Heart right ventricle (tissue), 16 donors: Measurements from ENCODE around the gene PRKAR2B. TPM values are rescaled to one million over a fixed set of nuclear protein-coding genes. Genes with fewer than 3 reads are reported as not detected.

ENCODE experiments used
- ATAC-seq, 8 donors: fragments of 200-7000 bp; cut with Tn5 transposase; one replicate each; pipeline ENCODE4 v1.9.1; 2020; ENCODE audit warnings: mild to moderate bottlenecking in 8 of 8, moderate library complexity in 8 of 8, moderate number of reproducible peaks in 1 of 8
- DNase-seq, 2 donors: peaks; one replicate each; pipeline ENCODE4 v3.0.0-alpha.2; 2020
- H3K27ac ChIP-seq, 10 donors: fragments of 200-600 bp; sonication (generic) in 2 of 10; one replicate each; pipeline versions ENCODE4 v1.5.0 to v1.8.0; 2020 to 2022; ENCODE audit warnings: mild to moderate bottlenecking in 3 of 10
- H3K27me3 ChIP-seq, 7 donors: fragments of 200-600 bp; one replicate each; pipeline ENCODE4 v1.8.0; 2021 to 2022; ENCODE audit warnings: mild to moderate bottlenecking in 2 of 7
- H3K36me3 ChIP-seq, 9 donors: fragments of 200-600 bp; sonication (generic) in 1 of 9; one replicate each; pipeline versions ENCODE4 v1.5.0 to v1.8.0; 2020 to 2022; ENCODE audit warnings: mild to moderate bottlenecking in 2 of 9
- H3K4me1 ChIP-seq, 9 donors: fragments of 200-600 bp; sonication (generic) in 1 of 9; one replicate each; pipeline versions ENCODE4 v1.5.0 to v1.8.0; 2020 to 2022; ENCODE audit warnings: mild to moderate bottlenecking in 4 of 9
- H3K4me3 ChIP-seq, 10 donors: fragments of 200-600 bp; sonication (generic) in 2 of 10; one replicate each; pipeline versions ENCODE4 v1.5.0 to v1.8.0; 2020 to 2022; ENCODE audit warnings: mild to moderate bottlenecking in 7 of 10, moderate library complexity in 2 of 10
- H3K9me3 ChIP-seq, 11 donors: fragments of 200-600 bp in 10 of 11; sonication (generic) in 2 of 11; one replicate each; pipeline versions ENCODE4 v1.5.0 to v1.8.0; 2013 to 2022; ENCODE audit warnings: mild to moderate bottlenecking in 2 of 11, control low read depth in 1 of 11, moderate library complexity in 1 of 11
- CTCF ChIP-seq, 9 donors: fragments of 200-600 bp; sonication (generic) in 2 of 9; IDR thresholded peaks; one replicate each; pipeline versions ENCODE4 v1.5.0 to v1.8.0; 2021 to 2022; ENCODE audit warnings: antibody characterized with exemption in 9 of 9, mild to moderate bottlenecking in 5 of 9, moderate library complexity in 1 of 9
- WGBS, 2 donors: extraction: QIAGEN DNeasy Blood & Tissue Kit; methylation state at CpG; one replicate each; pipeline ENCODE4 v1.1.7; 2013; ENCODE audit warnings: inconsistent platforms in 1 of 2; 5-methylcytosine and 5-hydroxymethylcytosine counted together
- intact Hi-C, 10 donors: fragments of 100-400 bp; cut with DNase I; formaldehyde crosslinking; loops; one replicate each; pipeline versions ENCODE4 v1.11.1 to v1.14.2; 2022
- polyA plus RNA-seq, 2 donors: library from polyadenylated mRNA; stranded (reverse); fragments of 200-250 nt; gene quantifications; one replicate each; pipeline ENCODE4 v1.2.3, GENCODE V29; 2013
- total RNA-seq, 10 donors: library from RNA; stranded (reverse); fragmentation: NEBNext Ultra II Directional in 3 of 10; extraction: Animal tissue kit (Norgen Biotek cat#: 25700) in 3 of 10; gene quantifications; one replicate each; pipeline versions ENCODE4 v1.2.1 to v1.2.4, GENCODE V29; 2021 to 2023
- donor health status: Arrhythmogenic right ventricular cardiomyopathy.
- donor health status: ischemic (EF 13 %, LVEDD 7.1; RV severe dilation, severe dysfunction).
- donor health status: healthy with polysubstance abuse.
- donor health status: DM: no; HTN: yes; CAD: no.
- donor health status: DM: no; HTN: no; CAD: no.
- donor health status: ischemic (EF 25% LVEDD 6.9; RV normal size, moderate dysfunction).
- donor health status: ischemic (EF 25% LVEDD 5.7; RV mildly dilated, moderate dysfunction).
- donor health status: healthy.
- donor health status: DM: yes; HTN: yes; CAD: no.
- donor health status: Ischemic cardiomyopathy.
- donor health status: ischemic (EF 35%, LVEDD 5.7; RV mildly dilated, moderate dysfunction).
- donor health status: nonischemic (EF 11% LVEDD 7.7; RV severe dilation, severe dysfunction).
- donor health status: DM: yes; HTN: yes; CAD: no.
- donor health status: PGD.
- donor health status: ischemic (EF 29% LVEDD 5.4; RV normal size, mild dysfunction).
- donor health status: nonischemic (EF 23%, LVEDD 6.1; RV moderate dilation, normal function).

Gene PRKAR2B
- total and polyA plus RNA-seq, 12 donors: 5.4 to 42.5 (median 24.6) TPM

GRCh38 chr7:107065929-107066247 is 21.4 kb downstream of the PRKAR2B start:
- H3K4me1 ChIP-seq: peaks cover 0 to 16% (median 10%) of the 10 kb centered on the region in 9 donors
- no peak overlapping the region for H3K4me3 ChIP-seq
- H3K27me3 ChIP-seq: no peaks in the 10 kb centered on the region
- no peak for DNase-seq
- 42 to 44% methylated on average over 4 of the region's 4 CpGs for WGBS, 2 donors
- H3K27ac ChIP-seq: no peak overlapping the region
- intact Hi-C loops: no loop called here
- no peak for TF ChIP-seq CTCF (IDR thresholded peaks at IDR 0.05)
- no peaks in the 10 kb centered on the region for H3K36me3 ChIP-seq
- H3K9me3 ChIP-seq: no peaks in the 10 kb centered on the region
- peak in 4 of 8 donors; percentile 42 to 88 (median 54) for ATAC-seq

- H3K4me3 ChIP-seq: peak overlapping the region in 3 of 10 donors; percentile 35 to 38 (median 36)
- no peak for ATAC-seq
Measured at GRCh38 chr7:107068156-107068555, 23.7 kb downstream of the PRKAR2B start.

GRCh38 chr7:107069457-107069856 is 25.0 kb downstream of the PRKAR2B start:
- Histone ChIP-seq H3K27ac (no peak overlapping the region), H3K27me3 (no peaks in the 10 kb centered on the region), H3K4me1 (peaks cover 0 to 16% (median 10%) of the 10 kb centered on the region in 9 donors), H3K9me3 (no peaks in the 10 kb centered on the region), H3K36me3 (no peaks in the 10 kb centered on the region), H3K4me3 (peak overlapping the region in 3 of 10 donors; percentile 35 to 38 (median 36))
- no peak for TF ChIP-seq CTCF (IDR thresholded peaks at IDR 0.05)
- ATAC-seq: no peak
- intact Hi-C loops: no loop called here
- no peak for DNase-seq
- 56 to 73% methylated on average over 4 of the region's 4 CpGs for WGBS, 2 donors

More at GRCh38 chr7:107068156-107068555, 23.7 kb downstream of the PRKAR2B start:
- DNase-seq: no peak
- no peaks in the 10 kb centered on the region for H3K9me3 ChIP-seq
- no peaks in the 10 kb centered on the region for H3K27me3 ChIP-seq
- peaks cover 0 to 16% (median 10%) of the 10 kb centered on the region in 9 donors for H3K4me1 ChIP-seq
- TF ChIP-seq CTCF (IDR thresholded peaks at IDR 0.05): no peak
- H3K27ac ChIP-seq: no peak overlapping the region
- 73 to 85% methylated on average over 3 of the region's 3 CpGs for WGBS, 2 donors
- H3K36me3 ChIP-seq: no peaks in the 10 kb centered on the region
- intact Hi-C loops: no loop called here

GRCh38 chr7:107070710-107071109 is 26.2 kb downstream of the PRKAR2B start:
- H3K36me3 ChIP-seq: no peaks in the 10 kb centered on the region
- TF ChIP-seq CTCF (IDR thresholded peaks at IDR 0.05): no peak
- H3K9me3 ChIP-seq: no peaks in the 10 kb centered on the region
- no peaks in the 10 kb centered on the region for H3K27me3 ChIP-seq
- H3K4me3 ChIP-seq: no peak overlapping the region
- WGBS, 2 donors: 47 to 72% methylated on average over 2 of the region's 2 CpGs
- peaks cover 0 to 15% (median 10%) of the 10 kb centered on the region in 9 donors for H3K4me1 ChIP-seq
- intact Hi-C loops: no loop called here
- DNase-seq: no peak
- no peak for ATAC-seq
- no peak overlapping the region for H3K27ac ChIP-seq
